PFSK-1 (cell line): ENCODE measurements around the gene DPF3.

Experiments used
- FOXP2 ChIP-seq: optimal IDR thresholded peaks from 2 replicates; pipeline ENCODE3; 2011; ENCODE audit warnings: borderline replicate concordance, control low read depth, inconsistent platforms; ENCODE audit not compliant: insufficient read depth; ENCODE audit errors: extremely low read length, extremely low read depth
- POLR2AphosphoS5 ChIP-seq: IDR thresholded peaks from 2 replicates; pipeline ENCODE4 v1.6.1; 2012; ENCODE audit warnings: low read depth, mild to moderate bottlenecking, control low read depth, low read length, moderate library complexity
- SIN3A ChIP-seq: IDR thresholded peaks from 2 replicates; pipeline ENCODE4 v1.6.1; 2012; ENCODE audit warnings: mild to moderate bottlenecking, low read length, moderate library complexity, borderline replicate concordance; ENCODE audit not compliant: insufficient read depth
- TAF1 ChIP-seq: IDR thresholded peaks from 2 replicates; pipeline ENCODE4 v1.6.1; 2012; ENCODE audit warnings: low read length, control low read depth, borderline replicate concordance; ENCODE audit not compliant: insufficient read depth
- TF ChIP-seq, protein P1 (sequence below), 2 experiments: IDR thresholded peaks; 2 replicates each; pipeline versions ENCODE4 v1.6.1 to v1.8.0; 2011 to 2012; ENCODE audit warnings: low read depth in 2 of 2, low read length in 2 of 2, control low read depth in 1 of 2, inconsistent platforms in 1 of 2, mild to moderate bottlenecking in 1 of 2, moderate library complexity in 1 of 2; ENCODE audit not compliant: insufficient read depth in 1 of 2

The DPF3 gene

GRCh38 chr14:72744416-72745120, 149.3 kb downstream of the DPF3 start:
- TF ChIP-seq POLR2AphosphoS5 (no peak), SIN3A (no peak), TAF1 (no peak), FOXP2 (no peak)
- TF ChIP-seq, protein P1, sequence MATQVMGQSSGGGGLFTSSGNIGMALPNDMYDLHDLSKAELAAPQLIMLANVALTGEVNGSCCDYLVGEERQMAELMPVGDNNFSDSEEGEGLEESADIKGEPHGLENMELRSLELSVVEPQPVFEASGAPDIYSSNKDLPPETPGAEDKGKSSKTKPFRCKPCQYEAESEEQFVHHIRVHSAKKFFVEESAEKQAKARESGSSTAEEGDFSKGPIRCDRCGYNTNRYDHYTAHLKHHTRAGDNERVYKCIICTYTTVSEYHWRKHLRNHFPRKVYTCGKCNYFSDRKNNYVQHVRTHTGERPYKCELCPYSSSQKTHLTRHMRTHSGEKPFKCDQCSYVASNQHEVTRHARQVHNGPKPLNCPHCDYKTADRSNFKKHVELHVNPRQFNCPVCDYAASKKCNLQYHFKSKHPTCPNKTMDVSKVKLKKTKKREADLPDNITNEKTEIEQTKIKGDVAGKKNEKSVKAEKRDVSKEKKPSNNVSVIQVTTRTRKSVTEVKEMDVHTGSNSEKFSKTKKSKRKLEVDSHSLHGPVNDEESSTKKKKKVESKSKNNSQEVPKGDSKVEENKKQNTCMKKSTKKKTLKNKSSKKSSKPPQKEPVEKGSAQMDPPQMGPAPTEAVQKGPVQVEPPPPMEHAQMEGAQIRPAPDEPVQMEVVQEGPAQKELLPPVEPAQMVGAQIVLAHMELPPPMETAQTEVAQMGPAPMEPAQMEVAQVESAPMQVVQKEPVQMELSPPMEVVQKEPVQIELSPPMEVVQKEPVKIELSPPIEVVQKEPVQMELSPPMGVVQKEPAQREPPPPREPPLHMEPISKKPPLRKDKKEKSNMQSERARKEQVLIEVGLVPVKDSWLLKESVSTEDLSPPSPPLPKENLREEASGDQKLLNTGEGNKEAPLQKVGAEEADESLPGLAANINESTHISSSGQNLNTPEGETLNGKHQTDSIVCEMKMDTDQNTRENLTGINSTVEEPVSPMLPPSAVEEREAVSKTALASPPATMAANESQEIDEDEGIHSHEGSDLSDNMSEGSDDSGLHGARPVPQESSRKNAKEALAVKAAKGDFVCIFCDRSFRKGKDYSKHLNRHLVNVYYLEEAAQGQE (IDR thresholded peaks at IDR 0.05; ENCODE audit: insufficient read depth in 1 of 2, low read depth in 2 of 2, low read length in 2 of 2), result no peak

DNA sequence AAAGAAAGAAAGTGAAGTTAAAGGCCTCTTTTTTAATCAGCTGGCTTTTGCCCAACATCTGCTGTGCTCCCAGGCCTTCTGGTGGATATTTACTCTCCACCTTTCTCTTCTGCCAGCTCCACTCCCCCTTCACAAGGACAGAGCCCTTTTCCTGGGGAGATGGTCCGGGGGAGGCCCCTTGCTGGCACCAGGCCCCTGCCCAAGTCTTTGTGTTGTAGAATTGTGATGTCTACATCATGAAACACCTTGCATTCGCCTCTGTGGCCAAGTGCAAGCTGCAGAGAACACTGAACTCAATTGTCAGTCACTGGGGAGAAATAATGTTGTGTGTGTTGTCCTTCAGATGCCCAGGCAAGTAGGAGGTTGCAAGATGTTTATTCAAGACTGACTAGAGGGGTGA, 150.3 kb downstream of the DPF3 start:
- TF ChIP-seq POLR2AphosphoS5 (no peak), FOXP2 (no peak), SIN3A (no peak), TAF1 (no peak)
- TF ChIP-seq, protein P1 (IDR thresholded peaks at IDR 0.05; ENCODE audit: insufficient read depth in 1 of 2, low read depth in 2 of 2, low read length in 2 of 2), result no peak

DNA sequence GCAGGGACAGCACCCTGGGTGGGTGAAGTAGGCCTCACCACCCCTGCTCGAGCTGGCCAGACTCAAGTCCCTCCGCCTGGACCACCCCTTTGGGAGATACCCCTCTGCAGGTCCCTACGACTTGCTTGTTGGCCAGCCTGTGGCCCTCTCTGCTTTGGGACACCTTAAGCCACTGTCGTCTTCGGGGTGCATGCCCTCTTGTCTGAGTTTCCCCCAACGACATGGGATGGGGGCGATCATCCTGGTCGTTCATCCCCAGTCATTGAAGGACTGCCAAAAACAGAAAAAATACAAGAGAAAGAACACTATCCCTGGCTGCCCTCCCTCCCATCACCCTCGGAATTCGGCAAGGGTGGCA, 151.1 kb downstream of the DPF3 start:
- TF ChIP-seq FOXP2, result no peak
- TF ChIP-seq, protein P1 (IDR thresholded peaks at IDR 0.05; ENCODE audit: insufficient read depth in 1 of 2, low read depth in 2 of 2, low read length in 2 of 2), result no peak
- no peak for TF ChIP-seq TAF1
- TF ChIP-seq SIN3A, result no peak
- TF ChIP-seq POLR2AphosphoS5, result no peak

DNA sequence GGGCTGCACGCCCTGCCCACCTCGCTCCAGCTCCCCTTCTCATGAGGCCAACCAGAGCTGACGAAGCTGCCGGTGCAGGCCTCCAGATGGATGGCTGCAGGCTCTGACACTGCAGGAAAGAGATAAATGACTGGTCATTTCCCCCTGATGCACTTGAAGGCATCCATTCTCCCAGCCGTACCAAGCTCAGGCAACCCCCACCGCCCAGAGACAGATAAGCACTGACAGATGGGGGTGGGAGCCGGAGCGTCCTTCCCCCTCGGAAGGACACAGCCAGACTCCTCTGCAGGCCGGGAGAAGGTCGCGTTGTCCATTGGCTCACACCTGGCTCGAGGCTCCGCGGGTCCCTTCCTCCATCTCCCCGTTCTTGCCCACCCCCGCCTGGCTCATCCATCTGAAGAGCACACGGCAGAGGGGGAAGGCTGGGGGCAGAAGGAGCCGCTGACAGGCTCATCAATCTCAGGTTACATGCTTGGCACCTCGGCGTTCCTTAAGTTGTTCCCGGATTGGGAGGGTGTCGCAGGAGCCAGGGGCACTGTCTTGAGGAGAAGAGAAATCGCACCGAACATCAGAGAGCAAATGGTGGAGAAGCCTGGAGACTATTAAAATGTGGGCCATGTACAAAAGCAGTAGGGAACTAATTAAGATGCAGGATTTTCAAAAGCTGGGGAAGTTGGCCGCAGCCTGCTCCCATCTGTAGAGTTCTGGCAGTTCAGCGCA, 151.6 kb downstream of the DPF3 start:
- no peak for TF ChIP-seq FOXP2
- TF ChIP-seq POLR2AphosphoS5, result no peak
- no peak for TF ChIP-seq SIN3A
- no peak for TF ChIP-seq TAF1
- TF ChIP-seq, protein P1 (IDR thresholded peaks at IDR 0.05; ENCODE audit: insufficient read depth in 1 of 2, low read depth in 2 of 2, low read length in 2 of 2), result no peak
